Mammary epithelial cell (primary cell): ENCODE data around the gene TTLL7.

ENCODE experiments used
- EZH2 ChIP-seq: IDR thresholded peaks from 2 replicates; pipeline ENCODE4 v1.6.1; 2012; ENCODE audit warnings: low read length, inconsistent platforms, borderline replicate concordance
- TF ChIP-seq, protein P1 (sequence below), 2 donors: IDR thresholded peaks in 1 of 2; conservative IDR thresholded peaks in 1 of 2; 2 replicates each; pipeline ENCODE4 v1.5.1; 2011 to 2012; ENCODE audit warnings: inconsistent platforms in 2 of 2, low read length in 2 of 2, mild to moderate bottlenecking in 2 of 2, control low read depth in 1 of 2, low read depth in 1 of 2; ENCODE audit not compliant: insufficient read depth in 1 of 2; ENCODE audit errors: extremely low read depth in 1 of 2

DNA sequence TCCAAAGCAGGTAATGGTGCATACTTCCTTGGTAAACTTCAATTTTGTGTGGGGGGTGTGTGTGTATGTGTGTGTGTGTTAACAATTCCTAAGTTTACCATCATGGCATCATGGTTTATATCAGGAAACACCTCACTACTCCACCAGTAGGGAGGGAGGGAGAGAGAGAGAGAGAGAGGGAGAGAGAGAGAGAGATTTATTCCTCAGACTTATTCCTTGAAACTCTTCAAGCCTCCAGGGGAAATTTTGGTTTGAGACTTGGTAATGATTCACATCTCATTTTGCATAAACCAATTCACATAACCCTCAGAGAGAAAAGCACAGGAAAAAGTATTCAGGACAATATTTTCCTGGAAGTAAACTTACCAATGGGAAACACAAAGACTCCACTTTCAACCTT, 115.0 kb downstream of the TTLL7 start:
- TF ChIP-seq, protein P1, sequence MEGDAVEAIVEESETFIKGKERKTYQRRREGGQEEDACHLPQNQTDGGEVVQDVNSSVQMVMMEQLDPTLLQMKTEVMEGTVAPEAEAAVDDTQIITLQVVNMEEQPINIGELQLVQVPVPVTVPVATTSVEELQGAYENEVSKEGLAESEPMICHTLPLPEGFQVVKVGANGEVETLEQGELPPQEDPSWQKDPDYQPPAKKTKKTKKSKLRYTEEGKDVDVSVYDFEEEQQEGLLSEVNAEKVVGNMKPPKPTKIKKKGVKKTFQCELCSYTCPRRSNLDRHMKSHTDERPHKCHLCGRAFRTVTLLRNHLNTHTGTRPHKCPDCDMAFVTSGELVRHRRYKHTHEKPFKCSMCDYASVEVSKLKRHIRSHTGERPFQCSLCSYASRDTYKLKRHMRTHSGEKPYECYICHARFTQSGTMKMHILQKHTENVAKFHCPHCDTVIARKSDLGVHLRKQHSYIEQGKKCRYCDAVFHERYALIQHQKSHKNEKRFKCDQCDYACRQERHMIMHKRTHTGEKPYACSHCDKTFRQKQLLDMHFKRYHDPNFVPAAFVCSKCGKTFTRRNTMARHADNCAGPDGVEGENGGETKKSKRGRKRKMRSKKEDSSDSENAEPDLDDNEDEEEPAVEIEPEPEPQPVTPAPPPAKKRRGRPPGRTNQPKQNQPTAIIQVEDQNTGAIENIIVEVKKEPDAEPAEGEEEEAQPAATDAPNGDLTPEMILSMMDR (conservative IDR thresholded peaks at IDR 0.05 in 1 of 2, IDR thresholded peaks at IDR 0.05 in 1 of 2; ENCODE audit: extremely low read depth in 1 of 2, insufficient read depth in 1 of 2, low read depth in 1 of 2, low read length in 2 of 2), result no peak
- no peak for TF ChIP-seq EZH2
